ENCODE data around the gene LRRFIP1. TPM values are rescaled to one million over a fixed set of nuclear protein-coding genes. Genes with fewer than 3 reads are reported as not detected.

Gene LRRFIP1
- total and polyA plus RNA-seq, 2 of the 13 experiments (the other 11 are each of a cell fraction or from before 2014, with no cell fraction given) = 15.9 to 40.5 TPM

DNA sequence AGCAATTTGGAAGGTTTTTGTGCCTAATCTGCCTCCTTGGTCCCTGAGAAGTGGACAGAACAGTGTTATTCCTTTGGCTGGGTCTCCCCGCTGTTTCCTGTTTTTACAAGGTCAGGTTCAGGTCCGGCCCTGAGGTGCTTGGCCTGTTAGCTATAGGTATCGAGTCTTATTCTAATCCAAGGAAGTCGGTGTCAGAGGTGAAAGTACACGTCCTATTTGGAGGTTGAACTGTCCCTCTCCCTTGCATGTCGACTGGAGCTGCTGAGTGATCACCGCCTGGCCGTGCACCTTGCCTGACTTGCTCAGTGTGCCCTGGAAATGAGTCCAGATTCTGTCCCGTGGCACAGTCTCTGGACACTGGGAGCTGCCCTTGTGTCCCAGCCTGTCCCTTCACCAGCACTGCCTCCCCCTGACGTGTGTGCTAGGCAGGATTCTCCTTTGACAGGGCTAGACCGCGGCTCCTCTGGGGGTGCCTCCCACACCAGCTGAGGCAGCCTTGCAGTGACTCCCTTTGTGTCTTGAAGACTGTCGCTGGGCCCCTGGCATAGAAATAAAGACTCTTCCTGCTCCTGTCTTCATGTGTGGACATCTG, 105.5 kb downstream of the LRRFIP1 start (continued):
- TF ChIP-seq, protein P1, sequence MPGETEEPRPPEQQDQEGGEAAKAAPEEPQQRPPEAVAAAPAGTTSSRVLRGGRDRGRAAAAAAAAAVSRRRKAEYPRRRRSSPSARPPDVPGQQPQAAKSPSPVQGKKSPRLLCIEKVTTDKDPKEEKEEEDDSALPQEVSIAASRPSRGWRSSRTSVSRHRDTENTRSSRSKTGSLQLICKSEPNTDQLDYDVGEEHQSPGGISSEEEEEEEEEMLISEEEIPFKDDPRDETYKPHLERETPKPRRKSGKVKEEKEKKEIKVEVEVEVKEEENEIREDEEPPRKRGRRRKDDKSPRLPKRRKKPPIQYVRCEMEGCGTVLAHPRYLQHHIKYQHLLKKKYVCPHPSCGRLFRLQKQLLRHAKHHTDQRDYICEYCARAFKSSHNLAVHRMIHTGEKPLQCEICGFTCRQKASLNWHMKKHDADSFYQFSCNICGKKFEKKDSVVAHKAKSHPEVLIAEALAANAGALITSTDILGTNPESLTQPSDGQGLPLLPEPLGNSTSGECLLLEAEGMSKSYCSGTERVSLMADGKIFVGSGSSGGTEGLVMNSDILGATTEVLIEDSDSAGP (CRISPR knock-in tag; IDR thresholded peaks at IDR 0.05; ENCODE audit: borderline replicate concordance) = peak; percentile 31; the same call in 1 of the 2 replicates
- TF ChIP-seq SMAD9 (CRISPR knock-in tag; IDR thresholded peaks at IDR 0.05) = 0 out of 2 replicates have a peak, but pooled peaks have one; percentile 63
- TF ChIP-seq ZBTB8A (CRISPR knock-in tag; IDR thresholded peaks at IDR 0.05; ENCODE audit: borderline replicate concordance, low read depth) = no peak
- TF ChIP-seq ZNF572 (CRISPR knock-in tag; IDR thresholded peaks at IDR 0.05) = 0 out of 2 replicates have a peak, but pooled peaks have one; percentile 54
- no peak for TF ChIP-seq ZNF496 (CRISPR knock-in tag; IDR thresholded peaks at IDR 0.05; ENCODE audit: insufficient replicate concordance)
- no peak for TF ChIP-seq ZNF10 (CRISPR knock-in tag; IDR thresholded peaks at IDR 0.05; ENCODE audit: borderline replicate concordance, low read depth)
- TF ChIP-seq, protein P2, sequence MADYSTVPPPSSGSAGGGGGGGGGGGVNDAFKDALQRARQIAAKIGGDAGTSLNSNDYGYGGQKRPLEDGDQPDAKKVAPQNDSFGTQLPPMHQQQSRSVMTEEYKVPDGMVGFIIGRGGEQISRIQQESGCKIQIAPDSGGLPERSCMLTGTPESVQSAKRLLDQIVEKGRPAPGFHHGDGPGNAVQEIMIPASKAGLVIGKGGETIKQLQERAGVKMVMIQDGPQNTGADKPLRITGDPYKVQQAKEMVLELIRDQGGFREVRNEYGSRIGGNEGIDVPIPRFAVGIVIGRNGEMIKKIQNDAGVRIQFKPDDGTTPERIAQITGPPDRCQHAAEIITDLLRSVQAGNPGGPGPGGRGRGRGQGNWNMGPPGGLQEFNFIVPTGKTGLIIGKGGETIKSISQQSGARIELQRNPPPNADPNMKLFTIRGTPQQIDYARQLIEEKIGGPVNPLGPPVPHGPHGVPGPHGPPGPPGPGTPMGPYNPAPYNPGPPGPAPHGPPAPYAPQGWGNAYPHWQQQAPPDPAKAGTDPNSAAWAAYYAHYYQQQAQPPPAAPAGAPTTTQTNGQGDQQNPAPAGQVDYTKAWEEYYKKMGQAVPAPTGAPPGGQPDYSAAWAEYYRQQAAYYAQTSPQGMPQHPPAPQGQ (CRISPR knock-in tag; IDR thresholded peaks at IDR 0.05; ENCODE audit: borderline replicate concordance) = 0 out of 2 replicates have a peak, but pooled peaks have one; percentile 51
- TF ChIP-seq, protein P3, sequence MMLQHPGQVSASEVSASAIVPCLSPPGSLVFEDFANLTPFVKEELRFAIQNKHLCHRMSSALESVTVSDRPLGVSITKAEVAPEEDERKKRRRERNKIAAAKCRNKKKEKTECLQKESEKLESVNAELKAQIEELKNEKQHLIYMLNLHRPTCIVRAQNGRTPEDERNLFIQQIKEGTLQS (CRISPR knock-in tag; IDR thresholded peaks at IDR 0.05) = no peak
- TF ChIP-seq ZNF792 (CRISPR knock-in tag; IDR thresholded peaks at IDR 0.05) = no peak
- peak; percentile 15 for TF ChIP-seq PRPF4 (IDR thresholded peaks at IDR 0.05; ENCODE audit: low read depth, low read length, poor library complexity, severe bottlenecking)
- peak; percentile 19; the same call in 1 of the 2 replicates for TF ChIP-seq ZFY (CRISPR knock-in tag; IDR thresholded peaks at IDR 0.05)
- TF ChIP-seq MYC (CRISPR knock-in tag; IDR thresholded peaks at IDR 0.05; ENCODE audit: borderline replicate concordance) = peak; percentile 16; the same call in 1 of the 2 replicates
- TF ChIP-seq, protein P4, sequence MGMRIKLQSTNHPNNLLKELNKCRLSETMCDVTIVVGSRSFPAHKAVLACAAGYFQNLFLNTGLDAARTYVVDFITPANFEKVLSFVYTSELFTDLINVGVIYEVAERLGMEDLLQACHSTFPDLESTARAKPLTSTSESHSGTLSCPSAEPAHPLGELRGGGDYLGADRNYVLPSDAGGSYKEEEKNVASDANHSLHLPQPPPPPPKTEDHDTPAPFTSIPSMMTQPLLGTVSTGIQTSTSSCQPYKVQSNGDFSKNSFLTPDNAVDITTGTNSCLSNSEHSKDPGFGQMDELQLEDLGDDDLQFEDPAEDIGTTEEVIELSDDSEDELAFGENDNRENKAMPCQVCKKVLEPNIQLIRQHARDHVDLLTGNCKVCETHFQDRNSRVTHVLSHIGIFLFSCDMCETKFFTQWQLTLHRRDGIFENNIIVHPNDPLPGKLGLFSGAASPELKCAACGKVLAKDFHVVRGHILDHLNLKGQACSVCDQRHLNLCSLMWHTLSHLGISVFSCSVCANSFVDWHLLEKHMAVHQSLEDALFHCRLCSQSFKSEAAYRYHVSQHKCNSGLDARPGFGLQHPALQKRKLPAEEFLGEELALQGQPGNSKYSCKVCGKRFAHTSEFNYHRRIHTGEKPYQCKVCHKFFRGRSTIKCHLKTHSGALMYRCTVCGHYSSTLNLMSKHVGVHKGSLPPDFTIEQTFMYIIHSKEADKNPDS (CRISPR knock-in tag; IDR thresholded peaks at IDR 0.05) = 0 out of 2 replicates have a peak, but pooled peaks have one; percentile 58
- no peak for TF ChIP-seq ZNF713 (CRISPR knock-in tag; IDR thresholded peaks at IDR 0.05)
- TF ChIP-seq, protein P5, sequence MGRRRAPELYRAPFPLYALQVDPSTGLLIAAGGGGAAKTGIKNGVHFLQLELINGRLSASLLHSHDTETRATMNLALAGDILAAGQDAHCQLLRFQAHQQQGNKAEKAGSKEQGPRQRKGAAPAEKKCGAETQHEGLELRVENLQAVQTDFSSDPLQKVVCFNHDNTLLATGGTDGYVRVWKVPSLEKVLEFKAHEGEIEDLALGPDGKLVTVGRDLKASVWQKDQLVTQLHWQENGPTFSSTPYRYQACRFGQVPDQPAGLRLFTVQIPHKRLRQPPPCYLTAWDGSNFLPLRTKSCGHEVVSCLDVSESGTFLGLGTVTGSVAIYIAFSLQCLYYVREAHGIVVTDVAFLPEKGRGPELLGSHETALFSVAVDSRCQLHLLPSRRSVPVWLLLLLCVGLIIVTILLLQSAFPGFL (CRISPR knock-in tag; IDR thresholded peaks at IDR 0.05) = no peak
- TF ChIP-seq, protein P6, sequence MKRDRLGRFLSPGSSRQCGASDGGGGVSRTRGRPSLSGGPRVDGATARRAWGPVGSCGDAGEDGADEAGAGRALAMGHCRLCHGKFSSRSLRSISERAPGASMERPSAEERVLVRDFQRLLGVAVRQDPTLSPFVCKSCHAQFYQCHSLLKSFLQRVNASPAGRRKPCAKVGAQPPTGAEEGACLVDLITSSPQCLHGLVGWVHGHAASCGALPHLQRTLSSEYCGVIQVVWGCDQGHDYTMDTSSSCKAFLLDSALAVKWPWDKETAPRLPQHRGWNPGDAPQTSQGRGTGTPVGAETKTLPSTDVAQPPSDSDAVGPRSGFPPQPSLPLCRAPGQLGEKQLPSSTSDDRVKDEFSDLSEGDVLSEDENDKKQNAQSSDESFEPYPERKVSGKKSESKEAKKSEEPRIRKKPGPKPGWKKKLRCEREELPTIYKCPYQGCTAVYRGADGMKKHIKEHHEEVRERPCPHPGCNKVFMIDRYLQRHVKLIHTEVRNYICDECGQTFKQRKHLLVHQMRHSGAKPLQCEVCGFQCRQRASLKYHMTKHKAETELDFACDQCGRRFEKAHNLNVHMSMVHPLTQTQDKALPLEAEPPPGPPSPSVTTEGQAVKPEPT (CRISPR knock-in tag; IDR thresholded peaks at IDR 0.05; ENCODE audit: low read depth) = no peak
- TF ChIP-seq YEATS4 (CRISPR knock-in tag; IDR thresholded peaks at IDR 0.05; ENCODE audit: borderline replicate concordance) = peak; percentile 17; the same call in 1 of the 2 replicates
- TF ChIP-seq EZH2 (conservative IDR thresholded peaks at IDR 0.05; ENCODE audit: low read depth, low read length) = no peak
- 0 out of 2 replicates have a peak, but pooled peaks have one; percentile 16 for TF ChIP-seq ZNF441 (CRISPR knock-in tag; IDR thresholded peaks at IDR 0.05; ENCODE audit: borderline replicate concordance)

Data from HepG2 (cell line).